Right lobe of liver (tissue), 6 donors: ENCODE data around the gene TCOF1. TPM values are rescaled to one million over a fixed set of nuclear protein-coding genes. Genes with fewer than 3 reads are reported as not detected.

Experiments
- ATAC-seq, 4 donors: fragments of 200-7000 bp; cut with Tn5 transposase; one replicate each; pipeline ENCODE4 v1.9.1; 2020; ENCODE audit warnings: mild to moderate bottlenecking in 4 of 4, moderate library complexity in 4 of 4
- DNase-seq, 3 donors: peaks; one replicate each; pipeline ENCODE4 v3.0.0-alpha.2; 2020
- H3K27ac ChIP-seq, 3 donors: fragments of 200-600 bp; one replicate each; pipeline ENCODE4 v1.8.0; 2022
- H3K27me3 ChIP-seq, 2 donors: fragments of 200-600 bp; one replicate each; pipeline ENCODE4 v1.8.0; 2022
- H3K36me3 ChIP-seq, 4 donors: fragments of 200-600 bp; sonication (generic) in 1 of 4; one replicate each; pipeline versions ENCODE4 v1.5.1 to v1.8.0; 2017 to 2022; ENCODE audit warnings: control low read depth in 1 of 4
- H3K4me1 ChIP-seq, 4 donors: fragments of 200-600 bp; sonication (generic) in 1 of 4; one replicate each; pipeline versions ENCODE4 v1.5.1 to v1.8.0; 2017 to 2022; ENCODE audit warnings: control low read depth in 1 of 4
- H3K4me3 ChIP-seq, 3 donors: fragments of 200-600 bp; one replicate each; pipeline ENCODE4 v1.8.0; 2022
- H3K9me3 ChIP-seq, 4 donors: fragments of 200-600 bp; sonication (generic) in 1 of 4; one replicate each; pipeline versions ENCODE4 v1.5.1 to v1.8.0; 2017 to 2022; ENCODE audit warnings: control low read depth in 1 of 4
- CTCF ChIP-seq, 4 donors: fragments of 200-600 bp in 3 of 4; fragments of 450-650 bp in 1 of 4; IDR thresholded peaks; one replicate each; pipeline versions ENCODE4 v1.5.1 to v1.8.0; 2016 to 2022; ENCODE audit warnings: antibody characterized with exemption in 4 of 4, mild to moderate bottlenecking in 2 of 4
- POLR2A ChIP-seq: fragments of 450-650 bp; IDR thresholded peaks from one replicate; pipeline ENCODE4 v1.6.1; 2017; ENCODE audit warnings: antibody characterized with exemption, mild to moderate bottlenecking
- WGBS: methylation state at CpG from one replicate; pipeline ENCODE4 v1.1.6; 2018; ENCODE audit warnings: low coverage, low lambda C conversion rate; ENCODE audit not compliant: insufficient coverage; ENCODE audit errors: missing lambda C conversion rate; 5-methylcytosine and 5-hydroxymethylcytosine counted together
- intact Hi-C, 2 donors: fragments of 100-400 bp; cut with DNase I; formaldehyde crosslinking; loops; one replicate each; pipeline versions ENCODE4 v1.11.2 to v1.14.1; 2022
- total RNA-seq, 6 experiments: library from RNA; depleted of rRNA in 2 of 6; stranded (reverse); fragments of >200 nt in 2 of 6; fragmentation: NEBNext Ultra II Directional in 3 of 6; extraction: Animal tissue kit (Norgen Biotek cat#: 25700) in 3 of 6; gene quantifications; one replicate each; pipeline versions ENCODE4 v1.1.0 to v1.2.4, GENCODE V29; 2016 to 2023
- donor health status: DM: no; HTN: yes; CAD: no.
- donor health status: DM: no; HTN: no; CAD: no.
- donor health status: DM: no; HTN: no; CAD: no.
- donor health status: DM: no; HTN: yes; CAD: no.
- donor health status: DM: no; HTN: yes; CAD: no.

TCOF1 gene
- total RNA-seq, 6 experiments from 2014 or later, result 6.7 to 12.0 (median 8.9) TPM

- Histone ChIP-seq H3K27me3 (no peaks in the 10 kb centered on the region), H3K9me3 (no peaks in the 10 kb centered on the region), H3K4me3 (no peak overlapping the region), H3K27ac (no peak overlapping the region), H3K4me1 (no peaks in the 10 kb centered on the region), H3K36me3 (peaks cover 0 to 16% (median 0%) of the 10 kb centered on the region in 4 donors)
- ATAC-seq, result no peak
- WGBS, result no CpG with 5 or more reads among the region's 10 CpGs
- intact Hi-C loops, result no loop called here
- TF ChIP-seq POLR2A, result no peak
- no peak for TF ChIP-seq CTCF (IDR thresholded peaks at IDR 0.05)
- no peak for DNase-seq
Measured at GRCh38 chr5:150404535-150404934, 47.0 kb downstream of the TCOF1 start.

- ATAC-seq (no peak), DNase-seq (peak in 1 of 3 donors; percentile 16)
- H3K4me1 ChIP-seq, result peaks cover 0 to 4% (median 2%) of the 10 kb centered on the region in 4 donors
- TF ChIP-seq CTCF (IDR thresholded peaks at IDR 0.05) (no peak), POLR2A (no peak)
- H3K4me3 ChIP-seq, result no peak overlapping the region
- H3K36me3 ChIP-seq, result peaks cover 0 to 16% (median 0%) of the 10 kb centered on the region in 4 donors
- H3K27ac ChIP-seq, result no peak overlapping the region
- WGBS, result 100% methylated on average over 1 of the region's 9 CpGs
- intact Hi-C loops, result no loop called here
- no peaks in the 10 kb centered on the region for H3K9me3 ChIP-seq
- H3K27me3 ChIP-seq, result no peaks in the 10 kb centered on the region
Measured at GRCh38 chr5:150404941-150405816, 47.7 kb downstream of the TCOF1 start.

GRCh38 chr5:150406103-150406722 lies 48.7 kb downstream of the TCOF1 start:
- no peak for ATAC-seq

GRCh38 chr5:150406723-150407095 lies 49.2 kb downstream of the TCOF1 start:
- intact Hi-C loops, result no loop called here
- TF ChIP-seq POLR2A (no peak), CTCF (IDR thresholded peaks at IDR 0.05) (no peak)
- no peak for ATAC-seq
- peaks cover 0 to 11% (median 6%) of the 10 kb centered on the region in 4 donors for H3K4me1 ChIP-seq
- 81% methylated on average over 5 of the region's 10 CpGs for WGBS
- no peak overlapping the region for H3K4me3 ChIP-seq
- peaks cover 0 to 16% (median 0%) of the 10 kb centered on the region in 4 donors for H3K36me3 ChIP-seq
- DNase-seq, result peak in 1 of 3 donors; percentile 46
- no peaks in the 10 kb centered on the region for H3K27me3 ChIP-seq
- no peaks in the 10 kb centered on the region for H3K9me3 ChIP-seq
- H3K27ac ChIP-seq, result no peak overlapping the region

More at GRCh38 chr5:150406103-150406722, 48.7 kb downstream of the TCOF1 start:
- TF ChIP-seq POLR2A (no peak), CTCF (IDR thresholded peaks at IDR 0.05) (no peak)
- no peak for DNase-seq
- no peaks in the 10 kb centered on the region for H3K9me3 ChIP-seq
- no peak overlapping the region for H3K27ac ChIP-seq
- peaks cover 0 to 11% (median 6%) of the 10 kb centered on the region in 4 donors for H3K4me1 ChIP-seq
- whole genome bisulfite sequencing, result 100% methylated on average over 2 of the region's 4 CpGs
- H3K4me3 ChIP-seq, result no peak overlapping the region
- H3K27me3 ChIP-seq, result no peaks in the 10 kb centered on the region
- H3K36me3 ChIP-seq, result peaks cover 0 to 16% (median 0%) of the 10 kb centered on the region in 4 donors
- intact Hi-C loops, result no loop called here
